Nephron (organoid): ENCODE data around the gene MAPK14.

Experiments
- H3K27ac Mint-ChIP-seq, 3 experiments: 2 replicates each; pipeline ENCODE4 v1.8.0; 2020; ENCODE audit warnings: mixed read lengths in 3 of 3, mild to moderate bottlenecking in 2 of 3, moderate library complexity in 1 of 3
- H3K27me3 Mint-ChIP-seq: 2 replicates; pipeline ENCODE4 v1.8.0; 2021; ENCODE audit warnings: low read depth, mild to moderate bottlenecking, moderate library complexity, mixed read lengths
- H3K36me3 Mint-ChIP-seq: 2 replicates; pipeline ENCODE4 v1.8.0; 2020; ENCODE audit warnings: low read depth, mixed read lengths
- H3K4me1 Mint-ChIP-seq: 2 replicates; pipeline ENCODE4 v1.8.0; 2020; ENCODE audit warnings: mixed read lengths
- H3K4me3 Mint-ChIP-seq, 3 experiments: 2 replicates each; pipeline ENCODE4 v1.8.0; 2020; ENCODE audit warnings: mild to moderate bottlenecking in 3 of 3, mixed read lengths in 3 of 3, moderate library complexity in 2 of 3
- H3K9me3 Mint-ChIP-seq: 2 replicates; pipeline ENCODE4 v1.8.0; 2020; ENCODE audit warnings: mixed read lengths
- CTCF ChIP-seq, 3 experiments: fragments of 200-600 bp; sonication (generic); IDR thresholded peaks; one replicate each; pipeline ENCODE4 v1.5.0; 2021; ENCODE audit warnings: antibody characterized with exemption in 3 of 3; ENCODE audit not compliant: unreplicated experiment in 3 of 3

MAPK14 gene

GRCh38 chr6:36025260-36025931 lies 2.2 kb upstream of the MAPK14 start:
- no peaks in the 10 kb centered on the region for H3K36me3 Mint-ChIP-seq
- H3K4me1 Mint-ChIP-seq: peaks cover 42% of the 10 kb centered on the region
- peaks cover 28% of the 10 kb centered on the region for H3K27me3 Mint-ChIP-seq
- H3K4me3 Mint-ChIP-seq: peak overlapping the region; percentile 22 to 64 (median 48)
- no peaks in the 10 kb centered on the region for H3K9me3 Mint-ChIP-seq
- no peak for TF ChIP-seq CTCF (IDR thresholded peaks at IDR 0.05; ENCODE audit: unreplicated experiment in 3 of 3)
- peak overlapping the region in 2 of 3 experiments; percentile 59 to 71 for H3K27ac Mint-ChIP-seq

GRCh38 chr6:36025932-36026327 lies 1.7 kb upstream of the MAPK14 start:
- no peak for TF ChIP-seq CTCF (IDR thresholded peaks at IDR 0.05; ENCODE audit: unreplicated experiment in 3 of 3)
- peak overlapping the region in 2 of 3 experiments; percentile 48 to 64 for H3K4me3 Mint-ChIP-seq
- no peaks in the 10 kb centered on the region for H3K9me3 Mint-ChIP-seq
- peaks cover 42% of the 10 kb centered on the region for H3K4me1 Mint-ChIP-seq
- peaks cover 28% of the 10 kb centered on the region for H3K27me3 Mint-ChIP-seq
- H3K27ac Mint-ChIP-seq: peak overlapping the region in 2 of 3 experiments; percentile 59 to 71
- H3K36me3 Mint-ChIP-seq: no peaks in the 10 kb centered on the region

DNA sequence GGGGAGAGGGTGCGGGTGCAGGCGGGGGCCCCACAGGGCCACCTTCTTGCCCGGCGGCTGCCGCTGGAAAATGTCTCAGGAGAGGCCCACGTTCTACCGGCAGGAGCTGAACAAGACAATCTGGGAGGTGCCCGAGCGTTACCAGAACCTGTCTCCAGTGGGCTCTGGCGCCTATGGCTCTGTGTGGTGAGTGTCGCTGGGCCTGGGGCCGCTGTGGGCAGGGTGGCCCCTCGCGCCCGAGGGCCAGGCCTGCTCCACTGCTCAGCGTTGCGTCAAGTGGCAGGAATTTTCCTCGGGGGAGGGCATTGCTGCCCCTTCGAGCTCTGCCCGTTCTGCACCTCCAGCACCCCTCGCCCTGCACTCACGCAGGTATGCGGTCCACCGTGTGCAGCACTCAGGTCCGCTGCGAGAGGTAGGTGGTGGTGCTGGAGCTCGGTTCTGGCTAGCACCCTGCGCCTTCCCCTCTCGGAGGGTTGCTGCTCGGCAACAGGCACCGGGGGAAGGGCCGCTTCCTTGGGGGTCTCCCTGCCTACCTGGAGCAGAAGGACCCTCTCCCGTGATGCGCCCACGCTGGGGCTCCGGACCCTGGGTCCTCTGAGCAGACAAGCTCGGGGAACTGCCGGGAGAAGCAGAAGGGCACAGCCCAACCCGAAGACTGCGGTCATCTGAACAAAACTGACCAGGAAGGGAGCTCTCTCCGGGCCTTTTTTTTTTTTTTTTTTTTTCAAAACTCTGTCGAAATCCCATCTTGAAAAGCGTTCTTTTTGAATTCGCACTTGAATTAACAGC lies 674 bp downstream of the MAPK14 start:
- TF ChIP-seq CTCF (IDR thresholded peaks at IDR 0.05; ENCODE audit: unreplicated experiment in 3 of 3): no peak
- no peaks in the 10 kb centered on the region for H3K36me3 Mint-ChIP-seq
- peaks cover 54% of the 10 kb centered on the region for H3K4me1 Mint-ChIP-seq
- H3K4me3 Mint-ChIP-seq: peak overlapping the region; percentile 88 to 95 (median 91)
- H3K27ac Mint-ChIP-seq: peak overlapping the region; percentile 91 to 96 (median 92)
- H3K9me3 Mint-ChIP-seq: no peaks in the 10 kb centered on the region
- peaks cover 24% of the 10 kb centered on the region for H3K27me3 Mint-ChIP-seq

- TF ChIP-seq CTCF (IDR thresholded peaks at IDR 0.05; ENCODE audit: unreplicated experiment in 3 of 3): no peak
- H3K9me3 Mint-ChIP-seq: no peaks in the 10 kb centered on the region
Measured at GRCh38 chr6:36028877-36029324, 1.3 kb downstream of the MAPK14 start.

GRCh38 chr6:36029464-36029863 lies 1.9 kb downstream of the MAPK14 start:
- no peaks in the 10 kb centered on the region for H3K9me3 Mint-ChIP-seq

More at GRCh38 chr6:36028877-36029324, 1.3 kb downstream of the MAPK14 start:
- Mint-ChIP-seq H3K27ac (peak overlapping the region; percentile 91 to 96 (median 92)), H3K27me3 (peaks cover 19% of the 10 kb centered on the region), H3K36me3 (no peaks in the 10 kb centered on the region), H3K4me1 (peaks cover 55% of the 10 kb centered on the region), H3K4me3 (peak overlapping the region; percentile 88 to 95 (median 91))

More at GRCh38 chr6:36029464-36029863, 1.9 kb downstream of the MAPK14 start:
- H3K27ac Mint-ChIP-seq: peak overlapping the region; percentile 91 to 96 (median 92)
- no peaks in the 10 kb centered on the region for H3K36me3 Mint-ChIP-seq
- peak overlapping the region; percentile 88 to 95 (median 91) for H3K4me3 Mint-ChIP-seq
- peaks cover 60% of the 10 kb centered on the region for H3K4me1 Mint-ChIP-seq
- peaks cover 17% of the 10 kb centered on the region for H3K27me3 Mint-ChIP-seq
- TF ChIP-seq CTCF (IDR thresholded peaks at IDR 0.05; ENCODE audit: unreplicated experiment in 3 of 3): no peak
